OCI-LY7 (cell line): Measurements from ENCODE around the gene WDFY3. TPM values are rescaled to one million over a fixed set of nuclear protein-coding genes. Genes with fewer than 3 reads are reported as not detected.

ENCODE experiments used
- BruUV-seq: library from RNA; stranded (reverse); fragments of 400-500 nt; replicated peaks from 2 replicates; lab custom pipeline; 2021; lab: Mats Ljungman, UMichigan
- CTCF ChIA-PET: fragments of 300-600 bp; sonication (Branson Sonifier 250); formaldehyde crosslinking; loops from one replicate; lab custom pipeline; 2022; ENCODE audit warnings: antibody characterized with exemption; ENCODE audit not compliant: unreplicated experiment; lab: Charles Lee
- POLR2A ChIA-PET: fragments of 300-600 bp; sonication (Branson Sonifier 250); formaldehyde crosslinking; loops from one replicate; lab custom pipeline; 2022; ENCODE audit warnings: antibody characterized with exemption; lab: Charles Lee
- DNase-seq: peaks from one replicate; pipeline ENCODE4 v3.0.0-alpha.2; 2015; ENCODE audit warnings: low spot score
- H2AFZ ChIP-seq: fragments of 200-600 bp; sonication (generic), shearing (Covaris generic); 2 replicates; pipeline ENCODE4 v1.6.1; 2014; ENCODE audit warnings: mild to moderate bottlenecking, antibody characterized with exemption, low read length, moderate library complexity
- H3K27ac ChIP-seq: fragments of 200-600 bp; sonication (generic); 2 replicates; pipeline ENCODE4 v1.5.1; 2014; ENCODE audit warnings: mixed run types, low read depth, mild to moderate bottlenecking, moderate library complexity, low read length, inconsistent platforms; ENCODE audit not compliant: poor library complexity, severe bottlenecking
- H3K36me3 ChIP-seq: fragments of 200-600 bp; sonication (generic); 2 replicates; pipeline ENCODE4 v1.6.1; 2014; ENCODE audit warnings: mild to moderate bottlenecking, antibody characterized with exemption, low read length, moderate library complexity, mixed read lengths; ENCODE audit not compliant: insufficient read depth
- H3K4me1 ChIP-seq: fragments of 200-600 bp; sonication (generic); 2 replicates; pipeline ENCODE4 v1.5.1; 2014; ENCODE audit warnings: mild to moderate bottlenecking, low read length; ENCODE audit not compliant: insufficient read depth, poor library complexity, severe bottlenecking
- H3K4me2 ChIP-seq: fragments of 200-600 bp; sonication (generic); 2 replicates; pipeline ENCODE4 v1.6.1; 2014; ENCODE audit warnings: mild to moderate bottlenecking, low read length
- H3K4me3 ChIP-seq: fragments of 200-600 bp; sonication (generic); 2 replicates; pipeline ENCODE4 v1.5.1; 2014; ENCODE audit warnings: mild to moderate bottlenecking, low read depth, low read length; ENCODE audit not compliant: poor library complexity, severe bottlenecking
- H3K79me2 ChIP-seq: fragments of 200-600 bp; sonication (generic); 2 replicates; pipeline ENCODE4 v1.6.1; 2016; ENCODE audit warnings: low read depth, mild to moderate bottlenecking, low read length, moderate library complexity, mixed read lengths; ENCODE audit not compliant: insufficient read depth
- H3K9me2 ChIP-seq: fragments of 200-600 bp; sonication (generic); 2 replicates; pipeline ENCODE4 v1.6.1; 2016; ENCODE audit warnings: mild to moderate bottlenecking, low read length, mixed read lengths; ENCODE audit not compliant: insufficient read depth
- H3K9me3 ChIP-seq: fragments of 200-600 bp; sonication (generic); 2 replicates; pipeline ENCODE4 v1.6.1; 2014; ENCODE audit warnings: mild to moderate bottlenecking, mixed run types, low read length, mixed read lengths
- H4K20me1 ChIP-seq: fragments of 200-600 bp; sonication (generic); 2 replicates; pipeline ENCODE4 v1.6.1; 2014; ENCODE audit warnings: mild to moderate bottlenecking, antibody characterized with exemption, low read length, moderate library complexity, mixed read lengths; ENCODE audit not compliant: insufficient read depth
- EZH2phosphoT487 ChIP-seq: fragments of 200-600 bp; sonication (generic); IDR thresholded peaks from 2 replicates; pipeline ENCODE4 v1.6.1; 2018; ENCODE audit warnings: low read depth, borderline replicate concordance, mild to moderate bottlenecking, mixed run types, antibody characterized with exemption, low read length, moderate library complexity, mixed read lengths
- intact Hi-C: fragments of 100-400 bp; cut with micrococcal nuclease; formaldehyde crosslinking; loops from one replicate; pipeline ENCODE4 v1.10.0; 2022; ENCODE audit not compliant: unreplicated experiment
- total RNA-seq, 2 experiments: library from RNA; depleted of rRNA in 1 of 2; stranded (reverse); fragments of >200 nt in 1 of 2; shearing (Covaris generic) in 1 of 2; gene quantifications; 2 replicates each; pipeline ENCODE4 v1.2.3, GENCODE V29; 2014 to 2022
- TF ChIP-seq, protein P1 (sequence below): fragments of 200-600 bp; sonication (generic); conservative IDR thresholded peaks from 2 replicates; pipeline ENCODE4 v1.5.1; 2014; ENCODE audit warnings: mild to moderate bottlenecking, antibody characterized with exemption, low read length, moderate library complexity, mixed read lengths

The WDFY3 gene
- total RNA-seq, 2 experiments from 2014 or later: not detected

GRCh38 chr4:84825701-84826341, 140.7 kb downstream of the WDFY3 start:
- TF ChIP-seq, protein P1, sequence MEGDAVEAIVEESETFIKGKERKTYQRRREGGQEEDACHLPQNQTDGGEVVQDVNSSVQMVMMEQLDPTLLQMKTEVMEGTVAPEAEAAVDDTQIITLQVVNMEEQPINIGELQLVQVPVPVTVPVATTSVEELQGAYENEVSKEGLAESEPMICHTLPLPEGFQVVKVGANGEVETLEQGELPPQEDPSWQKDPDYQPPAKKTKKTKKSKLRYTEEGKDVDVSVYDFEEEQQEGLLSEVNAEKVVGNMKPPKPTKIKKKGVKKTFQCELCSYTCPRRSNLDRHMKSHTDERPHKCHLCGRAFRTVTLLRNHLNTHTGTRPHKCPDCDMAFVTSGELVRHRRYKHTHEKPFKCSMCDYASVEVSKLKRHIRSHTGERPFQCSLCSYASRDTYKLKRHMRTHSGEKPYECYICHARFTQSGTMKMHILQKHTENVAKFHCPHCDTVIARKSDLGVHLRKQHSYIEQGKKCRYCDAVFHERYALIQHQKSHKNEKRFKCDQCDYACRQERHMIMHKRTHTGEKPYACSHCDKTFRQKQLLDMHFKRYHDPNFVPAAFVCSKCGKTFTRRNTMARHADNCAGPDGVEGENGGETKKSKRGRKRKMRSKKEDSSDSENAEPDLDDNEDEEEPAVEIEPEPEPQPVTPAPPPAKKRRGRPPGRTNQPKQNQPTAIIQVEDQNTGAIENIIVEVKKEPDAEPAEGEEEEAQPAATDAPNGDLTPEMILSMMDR: no peak
- H3K27ac ChIP-seq: no peak overlapping the region
- H3K9me3 ChIP-seq: no peaks in the 10 kb centered on the region
- intact Hi-C loops: no loop called here
- DNase-seq: no peak
- CTCF ChIA-PET: no interaction called here
- no peaks in the 10 kb centered on the region for H3K36me3 ChIP-seq
- no peaks in the 10 kb centered on the region for H3K79me2 ChIP-seq
- H3K9me2 ChIP-seq: no peaks in the 10 kb centered on the region
- no peak overlapping the region for H3K4me3 ChIP-seq
- H4K20me1 ChIP-seq: no peaks in the 10 kb centered on the region
- POLR2A ChIA-PET: interaction anchor here (0.7 kb wide), 1 partner anchor 1406 kb away, joined by 5 read pairs; no protein-coding TSS in a partner anchor
- H3K4me2 ChIP-seq: no peak overlapping the region
- H3K4me1 ChIP-seq: no peaks in the 10 kb centered on the region
- BruUV-seq: no TSS peak
- no peak overlapping the region for H2AFZ ChIP-seq

DNA sequence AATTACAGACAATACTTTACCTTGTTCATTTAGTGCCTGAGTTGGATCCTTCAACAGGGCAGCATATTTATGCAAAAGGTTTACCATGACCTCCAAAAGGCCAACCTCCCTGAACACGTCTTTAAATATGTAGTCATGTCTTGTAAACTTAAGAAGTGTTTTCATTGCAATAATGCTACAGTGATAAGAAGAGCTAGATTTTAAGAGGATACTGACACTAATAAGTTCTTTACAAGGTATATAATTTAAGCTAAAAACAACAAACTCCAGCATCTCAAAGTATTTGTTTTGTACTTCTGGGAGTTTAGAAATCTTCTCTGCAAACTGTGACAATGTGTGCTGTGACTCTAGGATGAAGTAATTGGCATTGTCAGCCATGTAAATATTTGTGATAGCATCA, 145.4 kb downstream of the WDFY3 start:
- H3K79me2 ChIP-seq: no peaks in the 10 kb centered on the region
- intact Hi-C loops: no loop called here
- no TSS peak for BruUV-seq

DNA sequence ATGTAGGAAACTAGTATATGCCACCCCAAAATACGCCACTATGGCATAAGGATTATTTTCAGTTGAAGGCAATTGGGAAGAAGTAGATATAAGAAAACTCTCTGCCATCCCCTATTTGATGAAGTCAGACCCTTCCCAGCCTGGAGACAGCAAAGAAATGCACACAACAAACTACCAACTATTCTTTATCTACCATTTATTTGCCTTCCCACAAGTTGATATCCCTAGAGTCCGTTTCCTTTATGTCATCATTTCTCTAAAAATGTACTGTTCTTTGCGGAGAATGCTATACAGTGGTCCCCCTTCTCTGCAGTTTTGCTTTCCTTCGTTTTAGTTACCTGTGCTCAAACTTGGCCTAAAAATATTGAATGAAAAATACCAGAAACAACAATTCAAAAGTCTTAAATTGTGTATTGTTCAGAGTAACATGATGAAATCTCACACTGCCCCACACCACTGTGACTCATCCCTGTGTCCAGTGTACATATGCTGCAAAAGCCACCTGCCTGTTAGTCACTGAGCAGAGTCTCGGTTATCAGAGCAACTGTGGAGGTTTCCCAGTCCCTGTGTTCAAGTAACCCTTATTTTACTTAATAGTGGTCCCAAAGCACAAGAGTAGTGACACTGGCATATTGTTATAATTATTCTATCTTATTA, 152.3 kb downstream of the WDFY3 start:
- intact Hi-C loops: no loop called here
- no peak for DNase-seq
- no peak overlapping the region for H3K4me3 ChIP-seq
- no peak overlapping the region for H3K4me2 ChIP-seq
- H4K20me1 ChIP-seq: no peaks in the 10 kb centered on the region
- CTCF ChIA-PET: no interaction called here
- H3K9me3 ChIP-seq: no peaks in the 10 kb centered on the region
- no peaks in the 10 kb centered on the region for H3K9me2 ChIP-seq
- H3K36me3 ChIP-seq: no peaks in the 10 kb centered on the region
- no peaks in the 10 kb centered on the region for H3K79me2 ChIP-seq
- TF ChIP-seq, protein P1: no peak
- TF ChIP-seq EZH2phosphoT487: no peak
- H3K4me1 ChIP-seq: no peaks in the 10 kb centered on the region
- BruUV-seq: no TSS peak
- POLR2A ChIA-PET: no interaction called here
- no peak overlapping the region for H3K27ac ChIP-seq
- H2AFZ ChIP-seq: no peak overlapping the region

More for the DNA sequence above, 145.4 kb downstream of the WDFY3 start:
- ChIA-PET POLR2A (interaction anchor here (1.1 kb wide), 1 partner anchor 9 kb away, joined by 3 read pairs; no protein-coding TSS in a partner anchor), CTCF (no interaction called here)
- H3K9me3 ChIP-seq: no peaks in the 10 kb centered on the region
- H3K27ac ChIP-seq: no peak overlapping the region
- DNase-seq: no peak
- no peaks in the 10 kb centered on the region for H3K4me1 ChIP-seq
- TF ChIP-seq, protein P1: no peak
- TF ChIP-seq EZH2phosphoT487: no peak
- no peaks in the 10 kb centered on the region for H3K36me3 ChIP-seq
- no peak overlapping the region for H2AFZ ChIP-seq
- H4K20me1 ChIP-seq: no peaks in the 10 kb centered on the region
- H3K4me2 ChIP-seq: no peak overlapping the region
- H3K9me2 ChIP-seq: no peaks in the 10 kb centered on the region
- H3K4me3 ChIP-seq: no peak overlapping the region
